Activated B cell treated with CpG ODN at 0.5 μM for 24 hours (primary cell): ENCODE results near the gene ZNF599. TPM values are rescaled to one million over a fixed set of nuclear protein-coding genes. Genes with fewer than 3 reads are reported as not detected.

ENCODE experiments used
- ATAC-seq: fragments of 200-7000 bp; cut with Tn5 transposase; one replicate; pipeline ENCODE4 v1.10.0; 2021; ENCODE audit warnings: low read depth, mild to moderate bottlenecking, moderate library complexity
- CTCF ChIA-PET: fragments of 350-600 bp; sonication (Branson Sonifier 250); formaldehyde crosslinking; loops from one replicate; lab custom pipeline; 2021; ENCODE audit warnings: antibody characterized with exemption; lab: Charles Lee
- POLR2A ChIA-PET: fragments of 350-600 bp; sonication (Branson Sonifier 250); formaldehyde crosslinking; loops from one replicate; lab custom pipeline; 2021; ENCODE audit warnings: antibody characterized with exemption; lab: Charles Lee
- DNase-seq: peaks from one replicate; pipeline ENCODE4 v3.0.0; 2022
- H3K27ac Mint-ChIP-seq: one replicate; pipeline ENCODE4 v1.8.0; 2020; ENCODE audit warnings: mixed read lengths
- H3K27me3 Mint-ChIP-seq: one replicate; pipeline ENCODE4 v1.8.0; 2021; ENCODE audit warnings: mixed read lengths
- H3K36me3 Mint-ChIP-seq: one replicate; pipeline ENCODE4 v1.8.0; 2021; ENCODE audit warnings: low read depth, mixed read lengths
- H3K4me1 Mint-ChIP-seq: one replicate; pipeline ENCODE4 v1.8.0; 2021; ENCODE audit warnings: mixed read lengths
- H3K4me3 Mint-ChIP-seq: one replicate; pipeline ENCODE4 v1.8.0; 2020; ENCODE audit warnings: mild to moderate bottlenecking, mixed read lengths
- H3K9me3 Mint-ChIP-seq: one replicate; pipeline ENCODE4 v1.8.0; 2020; ENCODE audit warnings: mixed read lengths
- intact Hi-C: fragments of 100-400 bp; cut with micrococcal nuclease; formaldehyde crosslinking; loops from one replicate; pipeline ENCODE4 v1.15.1; 2024
- total RNA-seq: library from RNA; stranded (reverse); gene quantifications from 2 replicates; pipeline ENCODE4 v1.2.3, GENCODE V29; 2022
- TF ChIP-seq, protein P1 (sequence below): fragments of 200-600 bp; IDR thresholded peaks from one replicate; pipeline ENCODE4 v1.8.0; 2022; ENCODE audit warnings: antibody characterized with exemption, mild to moderate bottlenecking

Gene ZNF599
- total RNA-seq, 1 donor from 2014 or later: 3.6 TPM

GRCh38 chr19:34774857-34775256 lies 1.8 kb upstream of the ZNF599 start:
- ChIA-PET POLR2A (no interaction called here), CTCF (no interaction called here)
- H3K36me3 Mint-ChIP-seq: peaks cover 3% of the 10 kb centered on the region
- DNase-seq (no peak), ATAC-seq (no peak)
- TF ChIP-seq, protein P1, sequence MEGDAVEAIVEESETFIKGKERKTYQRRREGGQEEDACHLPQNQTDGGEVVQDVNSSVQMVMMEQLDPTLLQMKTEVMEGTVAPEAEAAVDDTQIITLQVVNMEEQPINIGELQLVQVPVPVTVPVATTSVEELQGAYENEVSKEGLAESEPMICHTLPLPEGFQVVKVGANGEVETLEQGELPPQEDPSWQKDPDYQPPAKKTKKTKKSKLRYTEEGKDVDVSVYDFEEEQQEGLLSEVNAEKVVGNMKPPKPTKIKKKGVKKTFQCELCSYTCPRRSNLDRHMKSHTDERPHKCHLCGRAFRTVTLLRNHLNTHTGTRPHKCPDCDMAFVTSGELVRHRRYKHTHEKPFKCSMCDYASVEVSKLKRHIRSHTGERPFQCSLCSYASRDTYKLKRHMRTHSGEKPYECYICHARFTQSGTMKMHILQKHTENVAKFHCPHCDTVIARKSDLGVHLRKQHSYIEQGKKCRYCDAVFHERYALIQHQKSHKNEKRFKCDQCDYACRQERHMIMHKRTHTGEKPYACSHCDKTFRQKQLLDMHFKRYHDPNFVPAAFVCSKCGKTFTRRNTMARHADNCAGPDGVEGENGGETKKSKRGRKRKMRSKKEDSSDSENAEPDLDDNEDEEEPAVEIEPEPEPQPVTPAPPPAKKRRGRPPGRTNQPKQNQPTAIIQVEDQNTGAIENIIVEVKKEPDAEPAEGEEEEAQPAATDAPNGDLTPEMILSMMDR: no peak
- H3K27me3 Mint-ChIP-seq: peaks cover 20% of the 10 kb centered on the region
- intact Hi-C loops: no loop called here
- no peak overlapping the region for H3K4me3 Mint-ChIP-seq
- H3K4me1 Mint-ChIP-seq: peaks cover 15% of the 10 kb centered on the region
- H3K9me3 Mint-ChIP-seq: peaks cover 3% of the 10 kb centered on the region
- no peak overlapping the region for H3K27ac Mint-ChIP-seq

GRCh38 chr19:34773555-34773864 lies 495 bp upstream of the ZNF599 start:
- Mint-ChIP-seq H3K36me3 (peaks cover 3% of the 10 kb centered on the region), H3K4me3 (peak overlapping the region; percentile 48), H3K27me3 (peaks cover 17% of the 10 kb centered on the region), H3K27ac (no peak overlapping the region), H3K9me3 (peaks cover 3% of the 10 kb centered on the region), H3K4me1 (peaks cover 15% of the 10 kb centered on the region)
- TF ChIP-seq, protein P1: no peak
- intact Hi-C loops: loop anchor here (1.0 kb wide), 2 partner anchors 39 to 96 kb away; partner anchors contain the start of genes SCGB2B2, ZNF181 and ZNF302
- no peak for DNase-seq
- CTCF ChIA-PET: no interaction called here
- ATAC-seq: no peak
- POLR2A ChIA-PET: no interaction called here

DNA sequence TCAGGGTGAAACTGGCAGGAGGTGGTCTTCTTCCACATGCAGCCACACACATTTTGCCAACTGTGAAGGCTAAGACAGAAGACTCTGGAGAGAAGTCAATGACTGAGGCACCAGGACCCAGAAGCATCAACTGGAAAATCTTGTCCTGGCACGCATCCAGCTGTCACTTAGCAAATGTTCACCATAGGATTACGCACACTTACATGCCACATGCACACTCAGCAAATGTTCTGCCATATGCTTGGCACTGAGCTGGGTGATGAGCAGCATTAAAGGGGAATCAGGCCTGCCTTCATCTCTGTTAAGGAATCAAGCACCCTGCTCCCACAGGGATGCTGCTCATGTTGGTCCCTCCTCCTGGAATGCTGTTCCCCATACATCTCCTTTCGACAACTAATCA lies 5.1 kb downstream of the ZNF599 start:
- H3K27ac Mint-ChIP-seq: no peak overlapping the region
- peaks cover 47% of the 10 kb centered on the region for H3K36me3 Mint-ChIP-seq
- no peaks in the 10 kb centered on the region for H3K27me3 Mint-ChIP-seq
- DNase-seq: no peak
- H3K9me3 Mint-ChIP-seq: peaks cover 17% of the 10 kb centered on the region
- peaks cover 11% of the 10 kb centered on the region for H3K4me1 Mint-ChIP-seq
- intact Hi-C loops: no loop called here
- ATAC-seq: no peak
- TF ChIP-seq, protein P1: no peak
- ChIA-PET CTCF (no interaction called here), POLR2A (no interaction called here)
- no peak overlapping the region for H3K4me3 Mint-ChIP-seq

- Mint-ChIP-seq H3K27me3 (no peaks in the 10 kb centered on the region), H3K36me3 (peaks cover 60% of the 10 kb centered on the region), H3K9me3 (peaks cover 22% of the 10 kb centered on the region), H3K4me1 (no peaks in the 10 kb centered on the region), H3K27ac (no peak overlapping the region), H3K4me3 (no peak overlapping the region)
- ChIA-PET CTCF (no interaction called here), POLR2A (interaction anchor here (0.6 kb wide), 1 partner anchor 83 kb away, joined by 12 read pairs; no protein-coding TSS in a partner anchor)
- TF ChIP-seq, protein P1: no peak
- intact Hi-C loops: no loop called here
- no peak for DNase-seq
- no peak for ATAC-seq
Observed at GRCh38 chr19:34766386-34766785, 6.6 kb downstream of the ZNF599 start.

GRCh38 chr19:34759218-34759917 lies 13.6 kb downstream of the ZNF599 start:
- no peak for ATAC-seq
- CTCF ChIA-PET: no interaction called here
- peaks cover 49% of the 10 kb centered on the region for H3K9me3 Mint-ChIP-seq

More at GRCh38 chr19:34759218-34759917, 13.6 kb downstream of the ZNF599 start:
- no peaks in the 10 kb centered on the region for H3K27me3 Mint-ChIP-seq
- POLR2A ChIA-PET: no interaction called here
- H3K36me3 Mint-ChIP-seq: peaks cover 57% of the 10 kb centered on the region
- H3K4me3 Mint-ChIP-seq: no peak overlapping the region
- H3K27ac Mint-ChIP-seq: no peak overlapping the region
- no peak for DNase-seq
- no peaks in the 10 kb centered on the region for H3K4me1 Mint-ChIP-seq
- TF ChIP-seq, protein P1: no peak
- intact Hi-C loops: no loop called here
